Erythroblast (primary cell): ENCODE measurements around the gene ERVH48-1.
A peak's percentile ranks its signal among the peaks of the same experiment; 100 is the strongest.
"Not testable (repeated sequence)": the region's sequence is repeated elsewhere in the genome, so short reads cannot be mapped to it uniquely, and the experiment has no call there.

ENCODE experiments used
- DNase-seq, 2 experiments: peaks; one replicate each; lab custom pipeline; 2025; lab: John Stamatoyannopoulos, UW
- GATA1 ChIP-seq: IDR thresholded peaks from 2 replicates; pipeline ENCODE4 v1.6.1; 2011; ENCODE audit warnings: low read depth, mild to moderate bottlenecking, control low read depth, low read length, moderate library complexity
- POLR2A ChIP-seq: IDR thresholded peaks from 2 replicates; pipeline ENCODE4 v1.6.1; 2011; ENCODE audit warnings: mild to moderate bottlenecking, low read length

ERVH48-1 gene

GRCh38 chr21:42900446-42900845 lies 25.0 kb downstream of the ERVH48-1 start:
- TF ChIP-seq GATA1 (no peak), POLR2A (no peak)

GRCh38 chr21:42892931-42893755 lies 32.3 kb downstream of the ERVH48-1 start, which contains the start of gene NDUFV3:
Gene NDUFV3 (plus strand): TSS chr21:42893309. CDS start chr21:42893334, 25 bp downstream.
- TF ChIP-seq GATA1 (no peak), POLR2A (peak; percentile 96)
- peak; percentile 99 to 100 for DNase-seq

More at GRCh38 chr21:42900446-42900845, 25.0 kb downstream of the ERVH48-1 start:
- DNase-seq: peak; percentile 11 to 50

- no peak for DNase-seq
- no peak for TF ChIP-seq POLR2A
- TF ChIP-seq GATA1: no peak
These were observed 32.9 kb downstream of the ERVH48-1 start for GRCh38 chr21:42892582-42892930.

- TF ChIP-seq POLR2A (no peak), GATA1 (no peak)
- DNase-seq: no peak
These were observed 38.1 kb downstream of the ERVH48-1 start for GRCh38 chr21:42887326-42887725.

GRCh38 chr21:42883921-42884320 lies 41.5 kb downstream of the ERVH48-1 start:
- DNase-seq: no peak
- TF ChIP-seq POLR2A: no peak
- TF ChIP-seq GATA1: no peak

- peak in 1 of 2 experiments; percentile 31 for DNase-seq
- TF ChIP-seq GATA1: no peak
- no peak for TF ChIP-seq POLR2A
These were observed 45.1 kb downstream of the ERVH48-1 start for GRCh38 chr21:42880352-42880751.

GRCh38 chr21:42878993-42879787 lies 46.2 kb downstream of the ERVH48-1 start, which contains the start of gene WDR4:
Gene WDR4 (minus strand): TSS chr21:42879539. CDS start chr21:42879495, 44 bp downstream.
- TF ChIP-seq GATA1: no peak
- peak; percentile 96 for TF ChIP-seq POLR2A
- peak; percentile 98 to 99 for DNase-seq

- DNase-seq: no peak
- TF ChIP-seq GATA1 (no peak), POLR2A (no peak)
These were observed 46.8 kb downstream of the ERVH48-1 start for GRCh38 chr21:42878678-42878992.

- not testable (repeated sequence) for DNase-seq
These were observed 49.6 kb downstream of the ERVH48-1 start for GRCh38 chr21:42875811-42876210.

GRCh38 chr21:42873096-42873495 lies 52.3 kb downstream of the ERVH48-1 start:
- DNase-seq: no peak
- TF ChIP-seq GATA1: no peak
- TF ChIP-seq POLR2A: no peak

GRCh38 chr21:42868196-42868595 lies 57.2 kb downstream of the ERVH48-1 start:
- no peak for TF ChIP-seq POLR2A
- no peak for TF ChIP-seq GATA1
- no peak for DNase-seq
